ENCODE data around the gene RET.

RET gene

DNA sequence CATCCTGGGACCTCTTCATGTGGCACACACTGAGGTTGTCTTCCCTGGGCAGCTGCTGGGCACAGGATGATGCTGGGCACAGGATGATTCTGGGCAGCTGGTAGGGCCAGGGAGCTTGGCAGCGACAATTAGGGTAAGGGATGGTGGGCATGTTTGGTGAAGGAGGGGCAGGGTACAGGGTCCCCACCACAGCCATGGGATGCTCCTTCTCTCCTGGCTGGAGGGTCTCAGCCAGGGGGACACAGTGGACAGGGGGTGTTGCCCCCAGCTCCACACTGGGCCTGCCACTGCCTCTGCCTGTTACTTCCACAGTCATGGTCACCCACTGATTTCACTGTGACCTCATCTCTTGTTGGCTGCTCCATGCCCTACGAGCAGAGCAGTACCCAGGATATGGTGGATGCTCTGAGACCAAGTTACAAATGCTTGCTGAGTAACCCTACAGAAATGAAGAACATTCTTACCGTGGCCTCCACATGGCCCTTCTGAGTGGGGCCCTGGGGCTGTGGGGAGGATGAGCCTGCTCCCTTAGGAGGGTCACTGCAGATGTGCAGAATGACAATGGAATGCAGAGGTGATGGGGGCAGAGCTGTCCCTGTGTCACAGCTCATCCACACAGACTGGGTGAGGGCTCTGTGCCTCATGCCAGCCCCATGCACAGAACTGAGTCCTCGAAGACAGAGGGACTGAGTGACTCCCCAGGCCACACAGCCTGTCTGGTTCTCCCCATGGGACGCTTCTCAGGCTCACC, 28.4 kb upstream of the RET start:
- no peaks in the 10 kb centered on the region for H3K79me2 ChIP-seq (ENCODE audit: insufficient read depth, low read length)
- no peaks in the 10 kb centered on the region for H4K20me1 ChIP-seq (ENCODE audit: low read depth, low read length)
- H3K4me2 ChIP-seq (ENCODE audit: low read depth, low read length, poor library complexity, severe bottlenecking): no peak overlapping the region
- H3K9ac ChIP-seq (ENCODE audit: low read length): no peak overlapping the region
- H3K4me3 ChIP-seq (ENCODE audit: insufficient read depth, low read length, poor library complexity, severe bottlenecking): no peak overlapping the region
- no peak overlapping the region for H3K27ac ChIP-seq (ENCODE audit: low read depth, low read length)
- no peak for TF ChIP-seq EZH2phosphoT487 (conservative IDR thresholded peaks at IDR 0.05; ENCODE audit: low read length)
- TF ChIP-seq, protein P1, sequence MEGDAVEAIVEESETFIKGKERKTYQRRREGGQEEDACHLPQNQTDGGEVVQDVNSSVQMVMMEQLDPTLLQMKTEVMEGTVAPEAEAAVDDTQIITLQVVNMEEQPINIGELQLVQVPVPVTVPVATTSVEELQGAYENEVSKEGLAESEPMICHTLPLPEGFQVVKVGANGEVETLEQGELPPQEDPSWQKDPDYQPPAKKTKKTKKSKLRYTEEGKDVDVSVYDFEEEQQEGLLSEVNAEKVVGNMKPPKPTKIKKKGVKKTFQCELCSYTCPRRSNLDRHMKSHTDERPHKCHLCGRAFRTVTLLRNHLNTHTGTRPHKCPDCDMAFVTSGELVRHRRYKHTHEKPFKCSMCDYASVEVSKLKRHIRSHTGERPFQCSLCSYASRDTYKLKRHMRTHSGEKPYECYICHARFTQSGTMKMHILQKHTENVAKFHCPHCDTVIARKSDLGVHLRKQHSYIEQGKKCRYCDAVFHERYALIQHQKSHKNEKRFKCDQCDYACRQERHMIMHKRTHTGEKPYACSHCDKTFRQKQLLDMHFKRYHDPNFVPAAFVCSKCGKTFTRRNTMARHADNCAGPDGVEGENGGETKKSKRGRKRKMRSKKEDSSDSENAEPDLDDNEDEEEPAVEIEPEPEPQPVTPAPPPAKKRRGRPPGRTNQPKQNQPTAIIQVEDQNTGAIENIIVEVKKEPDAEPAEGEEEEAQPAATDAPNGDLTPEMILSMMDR (IDR thresholded peaks at IDR 0.05; ENCODE audit: insufficient read depth, low read length, poor library complexity, severe bottlenecking): no peak
- H3K9me2 ChIP-seq (replicated peaks; ENCODE audit: insufficient read depth, low read length): no peaks in the 10 kb centered on the region
- H3K27me3 ChIP-seq (ENCODE audit: low read length): no peaks in the 10 kb centered on the region
- H3F3A ChIP-seq (ENCODE audit: insufficient read depth): no peaks in the 10 kb centered on the region
- H3K9me3 ChIP-seq (ENCODE audit: insufficient read depth, low read length): no peaks in the 10 kb centered on the region
- H3K36me3 ChIP-seq (ENCODE audit: low read length): no peaks in the 10 kb centered on the region
- no peak overlapping the region for H2AFZ ChIP-seq (ENCODE audit: low read depth, low read length, severe bottlenecking)

DNA sequence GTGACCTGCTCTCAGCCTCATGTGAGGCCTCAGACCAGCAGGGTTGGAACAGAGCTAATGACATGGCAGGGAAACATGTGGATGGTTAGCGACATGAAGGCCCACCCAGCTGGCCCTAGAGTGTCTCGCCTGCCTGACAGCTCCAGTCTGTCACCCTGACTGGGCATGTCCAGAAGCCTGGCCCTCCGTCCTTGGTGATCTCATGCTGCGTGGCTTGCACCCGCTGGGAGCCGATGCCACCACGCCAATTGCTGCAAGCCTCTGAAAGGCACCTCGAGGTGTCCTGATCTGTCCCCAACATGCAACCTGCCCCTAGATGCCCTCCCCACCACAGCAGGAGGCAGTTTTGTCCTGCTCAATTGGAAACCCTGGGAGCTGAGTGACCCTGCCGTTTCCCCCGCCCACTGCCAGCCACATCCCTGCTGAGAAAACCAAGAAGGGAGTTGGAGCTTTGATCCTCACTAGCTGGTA, 27.8 kb upstream of the RET start:
- H3K79me2 ChIP-seq (ENCODE audit: insufficient read depth, low read length): no peaks in the 10 kb centered on the region
- H4K20me1 ChIP-seq (ENCODE audit: low read depth, low read length): no peaks in the 10 kb centered on the region
- no peaks in the 10 kb centered on the region for H3K27me3 ChIP-seq (ENCODE audit: low read length)
- no peak overlapping the region for H3K4me3 ChIP-seq (ENCODE audit: insufficient read depth, low read length, poor library complexity, severe bottlenecking)
- H3K9me2 ChIP-seq (replicated peaks; ENCODE audit: insufficient read depth, low read length): no peaks in the 10 kb centered on the region
- no peak overlapping the region for H3K27ac ChIP-seq (ENCODE audit: low read depth, low read length)
- no peak overlapping the region for H3K4me2 ChIP-seq (ENCODE audit: low read depth, low read length, poor library complexity, severe bottlenecking)
- H3K36me3 ChIP-seq (ENCODE audit: low read length): no peaks in the 10 kb centered on the region
- TF ChIP-seq EZH2phosphoT487 (conservative IDR thresholded peaks at IDR 0.05; ENCODE audit: low read length): no peak
- TF ChIP-seq, protein P1 (IDR thresholded peaks at IDR 0.05; ENCODE audit: insufficient read depth, low read length, poor library complexity, severe bottlenecking): no peak
- no peaks in the 10 kb centered on the region for H3K9me3 ChIP-seq (ENCODE audit: insufficient read depth, low read length)
- no peaks in the 10 kb centered on the region for H3F3A ChIP-seq (ENCODE audit: insufficient read depth)
- no peak overlapping the region for H3K9ac ChIP-seq (ENCODE audit: low read length)
- no peak overlapping the region for H2AFZ ChIP-seq (ENCODE audit: low read depth, low read length, severe bottlenecking)

DNA sequence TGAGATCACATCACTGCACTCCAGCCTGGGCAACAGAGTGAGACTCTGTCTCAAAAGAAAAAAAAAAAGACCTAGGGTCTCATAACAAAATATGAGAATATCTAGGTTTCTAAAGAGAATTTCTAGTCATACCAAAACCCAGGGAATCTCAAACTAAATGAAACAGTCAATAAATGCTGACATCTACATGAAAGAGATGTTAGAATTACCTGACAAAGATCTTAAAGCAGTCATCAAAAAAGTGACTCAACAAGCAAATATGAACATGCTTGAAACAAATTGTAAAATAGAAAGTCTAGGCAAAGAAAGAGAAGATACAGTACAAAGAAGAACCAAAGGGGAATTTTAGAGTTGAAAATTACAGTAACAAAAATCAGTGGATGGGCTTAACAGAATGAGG, 26.9 kb upstream of the RET start:
- TF ChIP-seq, protein P1 (IDR thresholded peaks at IDR 0.05; ENCODE audit: insufficient read depth, low read length, poor library complexity, severe bottlenecking): no peak
- Histone ChIP-seq H3K36me3 (ENCODE audit: low read length) (no peaks in the 10 kb centered on the region), H3K4me3 (ENCODE audit: insufficient read depth, low read length, poor library complexity, severe bottlenecking) (no peak overlapping the region), H3K79me2 (ENCODE audit: insufficient read depth, low read length) (no peaks in the 10 kb centered on the region), H3F3A (ENCODE audit: insufficient read depth) (no peaks in the 10 kb centered on the region), H3K27me3 (ENCODE audit: low read length) (no peaks in the 10 kb centered on the region), H3K4me2 (ENCODE audit: low read depth, low read length, poor library complexity, severe bottlenecking) (no peak overlapping the region), H4K20me1 (ENCODE audit: low read depth, low read length) (no peaks in the 10 kb centered on the region), H3K9me3 (ENCODE audit: insufficient read depth, low read length) (no peaks in the 10 kb centered on the region), H2AFZ (ENCODE audit: low read depth, low read length, severe bottlenecking) (no peak overlapping the region), H3K9ac (ENCODE audit: low read length) (no peak overlapping the region), H3K27ac (ENCODE audit: low read depth, low read length) (no peak overlapping the region), H3K9me2 (replicated peaks; ENCODE audit: insufficient read depth, low read length) (no peaks in the 10 kb centered on the region)

Data from SU-DHL-6 (cell line).